Fibroblast of lung (primary cell): ENCODE data around the gene NEK1. TPM values are rescaled to one million over a fixed set of nuclear protein-coding genes. Genes with fewer than 3 reads are reported as not detected.

Source experiments
- DNase-seq, 2 donors: peaks; one replicate each; pipeline versions ENCODE4 v3.0.0 to v3.0.0-alpha.2; 2010; ENCODE audit warnings: low read depth in 2 of 2
- H2AFZ ChIP-seq: 2 replicates; pipeline ENCODE4 v1.5.1; 2012; ENCODE audit warnings: low read length, control low read depth, inconsistent platforms
- H3K27ac ChIP-seq: 2 replicates; pipeline ENCODE4 v1.5.1; 2011; ENCODE audit warnings: low read length, control low read depth; ENCODE audit not compliant: insufficient read depth
- H3K27me3 ChIP-seq: 2 replicates; pipeline ENCODE4 v1.5.1; 2011; ENCODE audit warnings: mild to moderate bottlenecking, low read length; ENCODE audit not compliant: control insufficient read depth, insufficient read depth
- H3K36me3 ChIP-seq: 2 replicates; pipeline ENCODE4 v1.5.1; 2011; ENCODE audit warnings: low read length; ENCODE audit not compliant: control insufficient read depth, insufficient read depth
- H3K4me1 ChIP-seq: 2 replicates; pipeline ENCODE4 v1.5.1; 2011; ENCODE audit warnings: low read length; ENCODE audit not compliant: control insufficient read depth, insufficient read depth; ENCODE audit errors: extremely low read depth
- H3K4me2 ChIP-seq: 2 replicates; pipeline ENCODE4 v1.5.1; 2011; ENCODE audit warnings: low read length, control low read depth; ENCODE audit not compliant: insufficient read depth; ENCODE audit errors: extremely low read depth
- H3K4me3 ChIP-seq, 4 experiments: fragments of 200-600 bp in 1 of 4; sonication (generic) in 1 of 4; replicated peaks in 1 of 4; 2 replicates each; pipeline ENCODE4 v1.5.1; 2011 to 2016; ENCODE audit warnings: low read length in 4 of 4, low read depth in 3 of 4, mild to moderate bottlenecking in 3 of 4, control low read depth in 2 of 4, inconsistent platforms in 1 of 4, mixed read lengths in 1 of 4; ENCODE audit not compliant: insufficient read depth in 1 of 4; ENCODE audit errors: control extremely low read depth in 1 of 4
- H3K79me2 ChIP-seq: 2 replicates; pipeline ENCODE4 v1.5.1; 2012; ENCODE audit warnings: mild to moderate bottlenecking, low read length, inconsistent platforms; ENCODE audit not compliant: control insufficient read depth, insufficient read depth
- H3K9ac ChIP-seq: 2 replicates; pipeline ENCODE4 v1.5.1; 2011; ENCODE audit warnings: mild to moderate bottlenecking, low read length, control low read depth; ENCODE audit not compliant: insufficient read depth
- H3K9me3 ChIP-seq: 2 replicates; pipeline ENCODE4 v1.5.1; 2012; ENCODE audit warnings: low read depth, low read length; ENCODE audit not compliant: control insufficient read depth, insufficient read depth
- H4K20me1 ChIP-seq: 2 replicates; pipeline ENCODE4 v1.5.1; 2011; ENCODE audit warnings: low read length; ENCODE audit not compliant: control insufficient read depth, insufficient read depth; ENCODE audit errors: extremely low read depth
- EZH2 ChIP-seq: IDR thresholded peaks from 2 replicates; pipeline ENCODE4 v1.5.1; 2012; ENCODE audit warnings: low read length, control low read depth, mild to moderate bottlenecking; ENCODE audit errors: missing control alignments
- polyA plus RNA-seq, 2 donors: library from polyadenylated mRNA; depleted of rRNA in 1 of 2; stranded (reverse) in 1 of 2; unstranded in 1 of 2; fragments of >200 nt; gene quantifications; 2 replicates each; pipeline ENCODE4 v1.2.1, GENCODE V29; 2011 to 2012; ENCODE audit warnings: missing spikeins in 1 of 2
- total RNA-seq: library from RNA; depleted of rRNA; stranded (reverse); fragments of >200 nt; gene quantifications from 2 replicates; pipeline ENCODE4 v1.2.1, GENCODE V29; 2014
- TF ChIP-seq, protein P1 (sequence below), 2 donors: IDR thresholded peaks in 1 of 2; conservative IDR thresholded peaks in 1 of 2; 1 replicate in 1 of 2; 2 replicates in 1 of 2; pipeline ENCODE4 v1.5.1; 2011 to 2012; ENCODE audit warnings: low read length in 2 of 2, control low read depth in 1 of 2, inconsistent platforms in 1 of 2, low read depth in 1 of 2, mild to moderate bottlenecking in 1 of 2

NEK1 gene
- total and polyA plus RNA-seq, 2 donors (not counting 1 experiment from before 2014, with no cell fraction given), result 8.6 to 17.0 TPM

GRCh38 chr4:169567916-169568315, 44.5 kb downstream of the NEK1 start:
- Histone ChIP-seq H3K27me3 (no peaks in the 10 kb centered on the region), H3K9me3 (no peaks in the 10 kb centered on the region), H3K4me2 (no peak overlapping the region), H3K4me1 (no peaks in the 10 kb centered on the region), H3K79me2 (no peaks in the 10 kb centered on the region), H3K36me3 (no peaks in the 10 kb centered on the region), H3K27ac (no peak overlapping the region), H2AFZ (no peak overlapping the region), H3K4me3 (no peak overlapping the region), H3K9ac (no peak overlapping the region), H4K20me1 (no peaks in the 10 kb centered on the region)
- TF ChIP-seq, protein P1, sequence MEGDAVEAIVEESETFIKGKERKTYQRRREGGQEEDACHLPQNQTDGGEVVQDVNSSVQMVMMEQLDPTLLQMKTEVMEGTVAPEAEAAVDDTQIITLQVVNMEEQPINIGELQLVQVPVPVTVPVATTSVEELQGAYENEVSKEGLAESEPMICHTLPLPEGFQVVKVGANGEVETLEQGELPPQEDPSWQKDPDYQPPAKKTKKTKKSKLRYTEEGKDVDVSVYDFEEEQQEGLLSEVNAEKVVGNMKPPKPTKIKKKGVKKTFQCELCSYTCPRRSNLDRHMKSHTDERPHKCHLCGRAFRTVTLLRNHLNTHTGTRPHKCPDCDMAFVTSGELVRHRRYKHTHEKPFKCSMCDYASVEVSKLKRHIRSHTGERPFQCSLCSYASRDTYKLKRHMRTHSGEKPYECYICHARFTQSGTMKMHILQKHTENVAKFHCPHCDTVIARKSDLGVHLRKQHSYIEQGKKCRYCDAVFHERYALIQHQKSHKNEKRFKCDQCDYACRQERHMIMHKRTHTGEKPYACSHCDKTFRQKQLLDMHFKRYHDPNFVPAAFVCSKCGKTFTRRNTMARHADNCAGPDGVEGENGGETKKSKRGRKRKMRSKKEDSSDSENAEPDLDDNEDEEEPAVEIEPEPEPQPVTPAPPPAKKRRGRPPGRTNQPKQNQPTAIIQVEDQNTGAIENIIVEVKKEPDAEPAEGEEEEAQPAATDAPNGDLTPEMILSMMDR (conservative IDR thresholded peaks at IDR 0.05 in 1 of 2, IDR thresholded peaks at IDR 0.05 in 1 of 2; ENCODE audit: low read depth in 1 of 2, low read length in 2 of 2), result no peak
- no peak for TF ChIP-seq EZH2
- DNase-seq, result peak in 1 of 2 donors; percentile 64

GRCh38 chr4:169566021-169566818, 46.2 kb downstream of the NEK1 start:
- Histone ChIP-seq H3K4me2 (no peak overlapping the region), H3K36me3 (no peaks in the 10 kb centered on the region), H3K4me1 (no peaks in the 10 kb centered on the region), H3K9ac (no peak overlapping the region), H2AFZ (no peak overlapping the region), H3K27ac (no peak overlapping the region), H3K9me3 (no peaks in the 10 kb centered on the region), H3K27me3 (no peaks in the 10 kb centered on the region), H3K4me3 (no peak overlapping the region), H3K79me2 (no peaks in the 10 kb centered on the region), H4K20me1 (no peaks in the 10 kb centered on the region)
- no peak for TF ChIP-seq EZH2
- TF ChIP-seq, protein P1 (conservative IDR thresholded peaks at IDR 0.05 in 1 of 2, IDR thresholded peaks at IDR 0.05 in 1 of 2; ENCODE audit: low read depth in 1 of 2, low read length in 2 of 2), result peak; percentile 65 to 74
- DNase-seq, result peak; percentile 54 to 76

GRCh38 chr4:169565606-169566005, 46.8 kb downstream of the NEK1 start:
- Histone ChIP-seq H3K36me3 (no peaks in the 10 kb centered on the region), H3K79me2 (no peaks in the 10 kb centered on the region), H3K4me2 (no peak overlapping the region), H4K20me1 (no peaks in the 10 kb centered on the region), H3K27me3 (no peaks in the 10 kb centered on the region), H3K9me3 (no peaks in the 10 kb centered on the region), H3K9ac (no peak overlapping the region), H2AFZ (no peak overlapping the region), H3K4me1 (no peaks in the 10 kb centered on the region), H3K27ac (no peak overlapping the region), H3K4me3 (no peak overlapping the region)
- DNase-seq, result no peak
- TF ChIP-seq, protein P1 (conservative IDR thresholded peaks at IDR 0.05 in 1 of 2, IDR thresholded peaks at IDR 0.05 in 1 of 2; ENCODE audit: low read depth in 1 of 2, low read length in 2 of 2), result no peak
- no peak for TF ChIP-seq EZH2
